Fibroblast of skin of left quadriceps (primary cell): ENCODE results near the gene NRARP.

Experiments
- DNase-seq, 2 experiments: peaks; one replicate each; pipeline ENCODE4 v3.0.0-alpha.2; 2013; ENCODE audit warnings: low read depth in 2 of 2

NRARP gene

DNA sequence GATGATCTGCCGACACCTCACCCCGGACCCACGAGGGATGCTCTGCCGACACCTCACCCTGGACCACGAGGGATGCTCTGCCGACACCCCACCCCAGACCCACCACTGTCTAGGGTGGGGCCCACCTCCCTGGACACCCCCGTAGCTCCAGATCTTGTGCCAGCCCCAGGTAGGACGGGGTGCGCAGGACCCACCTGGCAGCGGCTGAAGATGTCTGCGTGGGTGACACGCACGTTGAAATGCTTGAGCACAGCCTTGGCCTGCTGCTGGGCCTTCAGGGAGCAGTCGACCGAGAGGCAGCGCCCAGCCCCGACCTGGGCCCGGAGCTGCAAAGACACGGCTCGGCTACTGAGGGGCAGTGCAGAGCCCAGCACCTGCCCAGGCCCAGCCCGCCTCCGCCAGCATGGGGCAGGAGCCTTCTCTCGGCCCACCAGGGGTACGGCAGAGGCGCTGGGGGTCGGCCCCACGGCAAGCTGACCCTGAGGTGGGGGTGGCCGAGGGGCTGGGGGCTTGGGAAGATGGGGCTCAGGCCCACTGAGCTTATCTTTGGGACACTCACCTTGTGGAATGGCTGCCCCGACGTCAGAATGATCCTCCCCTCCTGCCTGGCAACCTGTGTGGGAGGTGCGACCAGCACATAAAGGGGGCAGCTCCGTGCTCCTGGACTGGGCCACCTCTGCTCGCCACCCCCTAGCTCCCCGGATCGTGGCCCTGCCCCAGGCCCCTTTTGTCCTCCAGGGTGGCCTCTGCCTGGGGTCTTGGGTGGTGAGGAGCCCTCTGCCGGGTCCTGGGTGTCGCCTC lies 21.7 kb upstream of the NRARP start:
- no peak for DNase-seq

- no peak for DNase-seq
Measured at GRCh38 chr9:137321726-137322361, 19.8 kb upstream of the NRARP start.

DNA sequence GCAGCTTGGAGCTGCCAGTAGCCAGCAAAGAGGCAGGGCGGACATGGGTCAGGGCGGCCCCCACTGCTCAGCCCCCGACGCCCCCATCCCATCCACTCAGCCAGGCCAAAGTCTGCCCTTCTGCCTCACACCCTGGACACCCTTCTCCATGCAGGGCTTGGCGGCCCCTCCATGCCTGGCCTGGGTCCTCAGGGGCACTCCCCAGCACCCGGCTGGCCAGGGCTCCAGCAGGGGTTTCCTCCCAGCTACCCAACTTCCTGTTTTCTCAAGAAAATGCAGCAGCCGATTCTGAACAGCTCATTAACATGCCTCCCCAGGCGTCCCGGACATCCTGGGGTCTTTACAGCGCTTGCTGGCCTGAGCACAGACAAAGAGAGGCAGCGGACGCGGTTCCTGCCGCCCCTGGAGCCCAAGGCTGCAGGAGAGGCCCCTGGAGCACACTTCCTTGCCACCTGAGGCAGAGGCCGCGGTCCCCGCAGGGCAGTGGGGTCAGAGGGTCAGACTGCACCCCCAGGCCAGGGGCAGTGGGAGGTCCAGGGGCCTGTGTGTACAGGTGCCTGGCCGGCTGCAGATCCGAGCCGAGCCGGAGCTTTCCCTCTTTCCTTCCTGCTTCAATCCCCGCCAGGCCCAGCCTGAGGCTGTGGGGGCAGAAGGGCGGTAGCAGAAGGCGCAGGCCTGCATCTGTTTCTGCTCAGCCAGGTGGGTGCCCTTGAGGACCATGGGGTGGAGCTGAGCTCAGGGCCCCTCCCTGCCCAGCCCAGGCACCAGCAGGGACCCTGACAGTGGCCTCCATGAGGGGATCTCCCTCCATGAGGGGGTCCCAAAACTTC lies 18.7 kb upstream of the NRARP start:
- no peak for DNase-seq

DNA sequence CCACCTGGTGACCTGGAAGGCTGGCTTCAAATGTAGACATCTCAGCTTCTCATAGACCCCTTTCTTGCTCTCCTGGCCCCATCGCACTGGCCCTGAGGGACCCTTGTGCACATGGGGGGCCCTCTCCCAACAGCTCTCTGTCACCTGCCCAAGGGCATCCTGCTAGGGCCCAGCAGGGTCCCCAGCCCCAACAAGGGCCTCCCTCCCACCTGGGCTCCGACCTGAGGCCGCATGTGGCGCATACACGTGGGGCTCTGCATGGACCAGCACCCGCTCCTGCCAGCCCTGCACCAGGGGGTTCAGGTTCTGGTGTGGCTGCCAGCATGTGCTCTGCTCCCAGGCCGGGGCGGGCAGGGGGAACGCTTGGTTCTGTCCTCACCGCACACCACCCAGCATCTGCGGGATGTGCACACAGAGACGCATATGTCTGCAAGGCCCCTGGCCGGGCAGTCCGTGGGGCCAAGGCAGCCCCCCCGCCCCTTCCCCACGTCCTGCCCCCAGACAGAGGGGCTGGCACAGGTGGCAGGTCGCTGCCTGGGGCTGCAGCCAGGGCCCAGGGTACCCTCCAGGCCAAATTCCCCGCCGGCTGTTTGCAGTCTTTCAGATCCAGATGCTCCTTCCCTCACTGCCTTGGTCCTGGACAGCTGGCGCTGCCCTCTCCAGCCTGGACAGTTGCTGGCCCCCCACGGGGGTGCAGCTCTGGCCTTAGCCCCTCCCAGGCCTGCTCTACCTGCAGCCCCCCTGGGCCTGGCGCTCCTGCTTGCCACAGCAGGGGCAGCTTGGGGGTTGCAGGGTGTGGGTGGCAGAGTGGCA lies 17.9 kb upstream of the NRARP start:
- no peak for DNase-seq

DNA sequence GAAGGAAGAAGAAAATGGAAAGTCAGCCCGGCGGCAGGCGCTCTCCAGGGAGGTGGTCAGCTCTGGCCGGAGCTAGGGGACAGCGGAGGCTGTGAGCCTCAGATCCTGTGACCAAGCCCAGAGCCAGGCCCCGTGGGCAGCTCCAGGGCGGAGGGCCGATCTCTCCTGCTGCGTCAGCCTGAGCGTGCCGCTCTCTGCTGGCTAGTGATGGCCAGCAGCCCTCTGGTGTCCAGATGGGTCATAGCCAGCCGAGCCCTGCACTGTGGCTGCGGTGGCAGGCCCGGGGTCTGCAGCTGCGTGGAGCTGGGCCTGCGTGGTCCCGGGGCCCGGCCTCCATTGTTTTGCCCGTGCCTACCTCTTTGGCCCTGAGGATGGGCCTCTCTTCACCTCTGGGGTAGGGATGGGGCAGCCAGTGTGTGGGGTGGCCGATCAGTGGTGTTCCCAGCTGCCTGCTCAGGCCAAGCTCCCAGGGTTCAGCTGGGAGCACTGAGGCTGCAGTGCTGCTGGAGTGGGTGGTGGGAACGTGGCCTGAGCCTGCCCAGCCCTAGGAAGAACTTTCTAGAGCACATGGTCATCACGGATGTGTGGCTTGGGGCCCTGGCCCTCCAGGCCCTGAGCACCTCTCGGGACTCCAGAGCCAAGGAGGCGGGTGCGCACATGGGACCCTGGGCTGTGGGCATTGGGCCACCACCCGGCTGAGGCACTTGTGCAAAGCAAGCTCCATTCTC lies 17.1 kb upstream of the NRARP start:
- DNase-seq, result no peak

- DNase-seq, result no peak
Measured at GRCh38 chr9:137318602-137319001, 16.5 kb upstream of the NRARP start.

- no peak for DNase-seq
Measured at GRCh38 chr9:137317718-137318511, 15.8 kb upstream of the NRARP start.

DNA sequence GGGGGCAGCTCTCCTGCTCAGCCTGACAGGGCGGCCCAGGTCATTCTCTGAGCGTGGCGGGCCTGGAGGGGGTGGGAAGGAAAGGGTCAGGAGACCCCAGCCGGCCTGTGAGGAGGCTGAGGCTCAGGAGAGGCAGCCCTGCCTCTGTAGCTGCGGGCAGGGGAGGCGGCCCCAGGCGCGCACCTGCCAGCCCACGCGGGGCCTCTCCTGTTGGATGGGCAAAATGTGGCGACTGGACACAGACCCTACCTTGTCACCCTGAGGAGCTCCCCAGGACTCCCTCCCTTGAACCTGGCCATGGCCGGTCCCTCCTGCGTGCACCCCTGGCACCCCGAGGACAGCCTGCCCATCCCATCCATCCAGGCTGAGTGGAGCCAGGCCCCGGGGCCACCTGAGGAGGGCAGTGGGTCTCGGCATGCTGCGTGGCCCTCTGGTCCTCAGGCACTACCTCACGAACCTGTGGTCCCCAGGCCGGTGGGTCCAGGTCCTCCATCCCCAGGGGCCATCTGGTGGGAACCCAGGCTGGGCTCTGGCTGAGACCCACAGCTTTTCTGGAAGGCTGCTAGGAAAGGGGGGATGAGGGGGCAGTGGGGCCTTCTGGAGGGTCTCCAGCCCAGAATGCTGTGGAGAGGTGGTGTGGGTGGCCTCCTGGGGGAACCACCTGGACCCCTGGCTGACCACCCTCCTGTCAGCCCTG lies 15.1 kb upstream of the NRARP start:
- DNase-seq, result no peak

- no peak for DNase-seq
Measured at GRCh38 chr9:137316012-137316981, 14.2 kb upstream of the NRARP start.

DNA sequence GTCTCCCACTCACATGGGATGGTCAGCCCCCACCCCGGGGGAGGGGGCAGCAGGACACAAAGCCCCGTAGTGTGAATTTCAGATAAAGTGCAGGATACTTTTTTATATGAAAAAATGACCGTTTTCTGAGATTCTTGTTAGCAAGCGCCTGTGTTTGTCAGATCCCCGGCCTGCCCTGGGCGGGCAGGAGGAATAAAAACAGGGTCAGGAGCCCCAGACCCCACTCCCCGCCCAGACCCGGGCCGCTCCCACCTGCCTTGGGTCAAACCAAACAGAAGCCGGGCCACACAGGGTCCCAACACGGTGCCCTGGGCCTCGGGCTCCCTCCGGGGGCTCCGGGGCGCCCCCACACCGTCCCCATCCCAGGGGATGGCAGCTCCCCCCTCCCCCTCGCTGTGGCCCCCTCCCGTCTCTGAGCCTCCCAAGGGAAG lies 13.5 kb upstream of the NRARP start:
- DNase-seq, result no peak

DNA sequence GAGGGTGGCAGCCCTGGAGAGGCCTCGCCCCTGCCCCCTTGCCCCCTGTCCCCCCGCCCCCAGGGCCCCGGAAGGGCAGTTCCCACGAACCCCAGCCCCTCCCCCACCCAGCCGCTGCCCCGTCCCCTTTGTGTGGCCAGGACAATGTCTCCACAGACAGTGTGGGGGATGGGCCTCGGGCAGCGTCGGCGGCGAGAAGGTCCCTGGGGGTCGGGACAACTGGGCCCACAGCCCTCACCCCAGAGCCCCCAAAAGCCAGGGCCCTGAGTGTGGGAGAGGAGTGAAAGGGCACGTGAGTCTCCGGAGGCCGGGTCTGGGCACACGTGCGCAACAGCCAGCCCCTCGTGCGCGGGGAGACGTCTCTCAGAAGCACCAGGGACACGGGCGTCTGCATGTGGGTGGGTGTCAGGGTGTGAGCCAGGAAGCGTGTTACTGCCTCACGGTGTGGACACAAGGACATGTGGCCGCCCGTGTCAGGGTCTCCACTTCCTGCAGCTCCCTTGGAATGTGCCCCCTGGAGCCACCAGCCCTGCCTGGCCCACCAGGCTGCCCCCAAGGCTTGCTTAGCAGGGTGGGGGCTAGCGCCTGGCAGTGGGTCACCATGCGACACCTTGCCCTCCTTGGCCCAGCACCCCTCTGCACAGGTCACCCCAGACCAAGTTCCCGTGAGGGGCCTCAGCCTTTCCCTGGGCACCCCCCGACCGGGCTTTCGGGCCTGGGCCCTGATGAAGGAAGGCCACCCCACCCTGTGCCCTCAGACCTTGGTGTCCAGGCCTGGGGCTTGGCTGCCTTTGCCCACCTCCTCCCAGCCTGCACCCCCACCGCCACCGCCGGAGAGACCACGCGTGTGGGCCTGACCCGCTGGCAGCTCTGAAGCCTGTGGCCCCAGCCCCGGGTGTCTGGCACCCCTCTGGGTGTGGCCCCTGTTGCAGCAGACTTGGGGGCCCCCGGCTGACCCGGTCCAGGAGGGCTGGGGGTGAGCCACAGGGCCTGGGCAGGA lies 12.8 kb upstream of the NRARP start:
- DNase-seq, result no peak

- no peak for DNase-seq
Measured at GRCh38 chr9:137313956-137314560, 12.0 kb upstream of the NRARP start.

GRCh38 chr9:137313326-137313936 lies 11.4 kb upstream of the NRARP start:
- no peak for DNase-seq

DNA sequence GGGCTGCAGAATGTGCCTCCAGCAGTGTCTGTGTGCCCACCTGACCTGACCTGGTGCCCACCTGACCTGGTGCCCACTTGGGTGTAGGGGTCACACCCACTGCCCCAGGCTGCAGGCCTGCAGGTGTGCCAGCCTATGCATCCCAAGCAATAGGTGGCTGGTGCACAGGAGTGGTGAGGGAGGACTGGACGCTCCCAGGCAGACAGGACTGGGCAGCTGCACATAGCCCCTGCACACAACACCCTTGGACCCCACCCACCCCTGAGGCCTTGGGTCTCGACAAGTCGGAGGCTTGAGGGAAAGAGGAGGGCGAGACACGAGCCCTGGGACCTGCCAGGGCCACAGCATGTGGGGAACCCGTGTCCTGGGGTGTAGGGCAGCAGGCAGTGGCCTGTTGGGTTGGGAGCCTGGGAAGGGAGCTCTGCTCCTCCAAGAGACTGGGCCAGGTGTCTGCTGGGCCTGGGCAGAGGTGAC lies 10.8 kb upstream of the NRARP start:
- DNase-seq, result no peak

DNA sequence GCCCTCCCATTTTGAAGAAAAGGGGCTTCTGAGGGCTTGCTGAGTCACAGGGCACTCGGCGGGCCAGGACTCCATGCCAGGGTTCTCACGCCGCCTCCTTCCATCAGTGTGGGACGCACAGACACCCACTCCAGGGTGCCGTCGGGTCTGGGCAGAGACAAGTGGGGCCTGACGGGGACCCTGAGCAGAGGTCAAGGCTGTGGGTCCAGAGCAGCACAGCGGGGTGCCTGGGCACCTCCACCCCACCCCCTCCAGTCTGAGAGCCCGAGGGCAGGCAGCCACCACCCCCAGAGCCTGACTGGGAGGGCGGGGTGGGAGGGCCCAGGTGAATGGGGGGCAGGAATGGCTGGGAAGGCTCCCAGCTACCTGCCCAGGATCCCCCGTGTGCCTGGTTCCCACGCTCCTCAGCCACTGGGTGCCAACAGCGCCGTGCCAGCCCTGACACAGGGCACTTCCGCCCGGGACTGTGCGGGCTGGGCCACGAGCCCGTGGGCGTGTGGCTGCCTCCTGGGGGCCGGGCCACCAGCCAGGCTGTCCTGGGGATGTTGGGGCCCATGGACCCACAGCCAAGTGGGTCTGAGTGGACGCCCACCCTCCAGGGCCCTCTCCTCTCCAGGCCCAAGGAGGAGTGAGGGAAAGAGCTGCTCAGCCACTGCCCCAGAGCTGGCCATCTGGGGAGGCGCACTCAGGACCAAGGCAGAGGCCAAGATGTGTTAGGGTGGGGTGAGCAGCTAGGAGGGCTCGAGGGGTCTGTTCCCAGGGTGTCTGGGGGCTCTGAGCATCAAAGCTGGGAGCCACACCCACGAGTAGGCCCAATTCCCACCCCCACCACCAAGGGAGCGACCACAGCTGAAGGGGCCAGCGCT lies 10.1 kb upstream of the NRARP start:
- DNase-seq, result no peak
